ENCODE results near the gene EEF1G. TPM values are rescaled to one million over a fixed set of nuclear protein-coding genes. Genes with fewer than 3 reads are reported as not detected.

The EEF1G gene
- total RNA-seq, 4 donors from 2014 or later: 781 to 1,253 (median 958) TPM

- TF ChIP-seq CTCF (IDR thresholded peaks at IDR 0.05): no peak
- no peak for TF ChIP-seq POLR2A (IDR thresholded peaks at IDR 0.05)
- peaks cover 3 to 28% (median 14%) of the 10 kb centered on the region in 4 donors for H3K4me1 ChIP-seq
- peaks cover 0 to 24% (median 0%) of the 10 kb centered on the region in 3 donors for H3K36me3 ChIP-seq
- H3K9me3 ChIP-seq: no peaks in the 10 kb centered on the region
- H3K27me3 ChIP-seq: no peaks in the 10 kb centered on the region
- DNase-seq: no peak
- H3K27ac ChIP-seq: no peak overlapping the region
- no peak overlapping the region for H3K4me3 ChIP-seq
Observed at GRCh38 chr11:62615521-62615920, 41.8 kb upstream of the EEF1G start.

GRCh38 chr11:62614275-62614674 lies 40.6 kb upstream of the EEF1G start:
- H3K9me3 ChIP-seq: no peaks in the 10 kb centered on the region
- peak overlapping the region in 2 of 4 donors; percentile 38 to 45 for H3K27ac ChIP-seq
- peak in 1 of 3 donors; percentile 70 for DNase-seq
- peaks cover 0 to 24% (median 0%) of the 10 kb centered on the region in 3 donors for H3K36me3 ChIP-seq
- H3K4me1 ChIP-seq: peaks cover 3 to 22% (median 13%) of the 10 kb centered on the region in 4 donors
- H3K4me3 ChIP-seq: no peak overlapping the region
- TF ChIP-seq POLR2A (IDR thresholded peaks at IDR 0.05) (no peak), CTCF (IDR thresholded peaks at IDR 0.05) (no peak)
- no peaks in the 10 kb centered on the region for H3K27me3 ChIP-seq

GRCh38 chr11:62613291-62613778 lies 39.6 kb upstream of the EEF1G start:
- Histone ChIP-seq H3K4me1 (peaks cover 3 to 22% (median 13%) of the 10 kb centered on the region in 4 donors), H3K27ac (peak overlapping the region; percentile 93 to 98 (median 96)), H3K36me3 (peaks cover 0 to 24% (median 0%) of the 10 kb centered on the region in 3 donors), H3K4me3 (peak overlapping the region in 3 of 4 donors; percentile 71 to 86 (median 74)), H3K27me3 (no peaks in the 10 kb centered on the region), H3K9me3 (no peaks in the 10 kb centered on the region)
- TF ChIP-seq POLR2A (IDR thresholded peaks at IDR 0.05) (no peak), CTCF (IDR thresholded peaks at IDR 0.05) (no peak)
- DNase-seq: no peak

GRCh38 chr11:62612366-62613290 lies 38.9 kb upstream of the EEF1G start, which contains the start of the genes EML3 and ROM1:
EML3 (minus strand) TSS chr11:62612775; CDS start chr11:62612457, 318 bp downstream.
ROM1 (plus strand) TSS chr11:62613257; CDS start chr11:62613282, 25 bp downstream.
- Histone ChIP-seq H3K9me3 (no peaks in the 10 kb centered on the region), H3K27ac (peak within 1 kb of the TSS; percentile 93 to 98 (median 96)), H3K4me3 (peak within 1 kb of the TSS; percentile 71 to 92 (median 80)), H3K4me1 (peaks cover 3 to 22% (median 13%) of the 10 kb centered on the region in 4 donors), H3K36me3 (peaks cover 0 to 24% (median 0%) of the 10 kb centered on the region in 3 donors), H3K27me3 (no peaks in the 10 kb centered on the region)
- peak; percentile 89 to 96 (median 93) for DNase-seq
- TF ChIP-seq CTCF (IDR thresholded peaks at IDR 0.05) (peak; percentile 91 to 100 (median 95)), POLR2A (IDR thresholded peaks at IDR 0.05) (peak in 1 of 2 donors; percentile 12)

GRCh38 chr11:62611705-62612365 lies 38.1 kb upstream of the EEF1G start:
- Histone ChIP-seq H3K4me1 (peaks cover 3 to 26% (median 13%) of the 10 kb centered on the region in 4 donors), H3K36me3 (peaks cover 0 to 16% (median 0%) of the 10 kb centered on the region in 3 donors), H3K27ac (peak overlapping the region; percentile 93 to 98 (median 96)), H3K9me3 (no peaks in the 10 kb centered on the region), H3K27me3 (no peaks in the 10 kb centered on the region), H3K4me3 (peak overlapping the region; percentile 71 to 92 (median 80))
- peak in 2 of 3 donors; percentile 52 to 61 for DNase-seq
- TF ChIP-seq CTCF (IDR thresholded peaks at IDR 0.05): peak in 2 of 6 experiments; percentile 3 to 5
- TF ChIP-seq POLR2A (IDR thresholded peaks at IDR 0.05): no peak

Data from Peyer's patch (tissue), 4 donors.